SK-N-SH (cell line): ENCODE data around the gene KCTD12. TPM values are rescaled to one million over a fixed set of nuclear protein-coding genes. Genes with fewer than 3 reads are reported as not detected.

ENCODE experiments used
- CTCF ChIA-PET: fragments of 300-600, 350-600 bp; formaldehyde crosslinking; extraction: SDS; loops from one replicate; lab custom pipeline; 2021; lab: Yijun Ruan, JAX
- POLR2A ChIA-PET: fragments of 350-600 bp; sonication (Branson Sonifier 250); formaldehyde crosslinking; extraction: SDS; loops from one replicate; lab custom pipeline; 2020; ENCODE audit warnings: antibody characterized with exemption, inconsistent platforms; lab: Yijun Ruan, JAX
- DNase-seq: peaks from one replicate; pipeline ENCODE4 v3.0.0; 2012
- H2AFZ ChIP-seq: fragments of 200-600 bp; sonication (generic); 2 replicates; pipeline ENCODE4 v1.8.1; 2016; ENCODE audit warnings: antibody characterized with exemption, mild to moderate bottlenecking, low read depth
- H3F3A ChIP-seq: fragments of 200-600 bp; sonication (generic); replicated peaks from 2 replicates; pipeline ENCODE3; 2016; ENCODE audit warnings: antibody characterized with exemption, mild to moderate bottlenecking; ENCODE audit not compliant: insufficient read depth
- H3K27ac ChIP-seq, 2 experiments: fragments of 200-500 bp in 1 of 2; fragments of 200-600 bp in 1 of 2; sonication (Bioruptor generic) in 1 of 2; sonication (generic), shearing (Covaris generic) in 1 of 2; 2 replicates each; pipeline versions ENCODE4 v1.5.1 to v1.6.1; 2014 to 2016; ENCODE audit warnings: low read depth in 2 of 2, inconsistent platforms in 1 of 2, low read length in 1 of 2, mild to moderate bottlenecking in 1 of 2, mixed read lengths in 1 of 2
- H3K27me3 ChIP-seq: fragments of 200-600 bp; sonication (generic), shearing (Covaris generic); 2 replicates; pipeline ENCODE4 v1.6.1; 2016; ENCODE audit warnings: mixed run types; ENCODE audit not compliant: insufficient read depth
- H3K36me3 ChIP-seq, 2 experiments: fragments of 200-500 bp in 1 of 2; fragments of 200-600 bp in 1 of 2; sonication (Bioruptor generic) in 1 of 2; sonication (generic) in 1 of 2; replicated peaks in 1 of 2; 2 replicates each; pipeline versions ENCODE3 to v1.5.1; 2014 to 2016; ENCODE audit warnings: low read length in 1 of 2, mild to moderate bottlenecking in 1 of 2; ENCODE audit not compliant: insufficient read depth in 2 of 2, control insufficient read depth in 1 of 2
- H3K4me1 ChIP-seq, 2 experiments: fragments of 200-500 bp in 1 of 2; fragments of 200-600 bp in 1 of 2; sonication (Bioruptor generic) in 1 of 2; sonication (generic), shearing (Covaris generic) in 1 of 2; 2 replicates each; pipeline versions ENCODE4 v1.5.1 to v1.6.1; 2014 to 2016; ENCODE audit warnings: low read depth in 1 of 2, low read length in 1 of 2, mixed run types in 1 of 2; ENCODE audit not compliant: insufficient read depth in 2 of 2, control insufficient read depth in 1 of 2
- H3K4me2 ChIP-seq: fragments of 200-600 bp; sonication (generic), shearing (Covaris generic); 2 replicates; pipeline ENCODE4 v1.6.1; 2017; ENCODE audit warnings: mixed run types
- H3K4me3 ChIP-seq, 2 experiments: fragments of 200-500 bp in 1 of 2; fragments of 200-600 bp in 1 of 2; sonication (Bioruptor generic) in 1 of 2; sonication (generic), shearing (Covaris generic) in 1 of 2; 2 replicates each; pipeline versions ENCODE4 v1.5.1 to v1.8.1; 2014 to 2016; ENCODE audit warnings: low read depth in 2 of 2, inconsistent platforms in 1 of 2, low read length in 1 of 2, mild to moderate bottlenecking in 1 of 2, mixed read lengths in 1 of 2, moderate library complexity in 1 of 2
- H3K79me2 ChIP-seq: fragments of 200-600 bp; sonication (generic); 2 replicates; pipeline ENCODE4 v1.8.1; 2017; ENCODE audit warnings: mild to moderate bottlenecking; ENCODE audit not compliant: insufficient read depth
- H3K9ac ChIP-seq: fragments of 200-600 bp; sonication (generic); 2 replicates; pipeline ENCODE4 v1.6.1; 2017; ENCODE audit warnings: mixed run types
- H3K9me2 ChIP-seq: fragments of 200-600 bp; sonication (generic); 2 replicates; pipeline ENCODE4 v1.6.1; 2017; ENCODE audit warnings: mixed run types
- H3K9me3 ChIP-seq: fragments of 200-600 bp; sonication (generic); 2 replicates; pipeline ENCODE4 v1.6.1; 2017; ENCODE audit warnings: mixed run types, mild to moderate bottlenecking, moderate library complexity
- H4K20me1 ChIP-seq: fragments of 200-600 bp; sonication (generic); 2 replicates; pipeline ENCODE4 v1.6.1; 2017; ENCODE audit warnings: mild to moderate bottlenecking, mixed run types; ENCODE audit not compliant: insufficient read depth
- CHD2 ChIP-seq: fragments of 150-350 bp; IDR thresholded peaks from 2 replicates; pipeline ENCODE4 v1.6.1; 2018; ENCODE audit warnings: low read length; ENCODE audit not compliant: partially characterized antibody
- FOSL2 ChIP-seq: IDR thresholded peaks from 2 replicates; pipeline ENCODE4 v1.4.0; 2012; ENCODE audit warnings: low read depth, mild to moderate bottlenecking, moderate library complexity, borderline replicate concordance
- FOXJ3 ChIP-seq: sonication (generic); formaldehyde crosslinking; IDR thresholded peaks from 2 replicates; pipeline ENCODE4 v1.5.1; 2020; ENCODE audit warnings: mild to moderate bottlenecking, missing genetic modification reagents
- FOXM1 ChIP-seq: IDR thresholded peaks from 2 replicates; pipeline ENCODE4 v1.4.0; 2012; ENCODE audit warnings: low read depth, mild to moderate bottlenecking
- GABPA ChIP-seq: IDR thresholded peaks from 2 replicates; pipeline ENCODE4 v1.4.0; 2012; ENCODE audit warnings: low read depth, mild to moderate bottlenecking
- GATA2 ChIP-seq: sonication (generic); formaldehyde crosslinking; IDR thresholded peaks from 2 replicates; pipeline ENCODE4 v1.5.0; 2020; ENCODE audit warnings: mild to moderate bottlenecking, missing genetic modification reagents
- IRF3 ChIP-seq: fragments of 150-350 bp; IDR thresholded peaks from 2 replicates; pipeline ENCODE4 v1.6.1; 2016; ENCODE audit warnings: mild to moderate bottlenecking, low read depth, low read length
- MAX ChIP-seq: IDR thresholded peaks from 2 replicates; pipeline ENCODE4 v1.4.0; 2012; ENCODE audit warnings: low read depth
- MEF2A ChIP-seq: IDR thresholded peaks from 2 replicates; pipeline ENCODE4 v1.4.0; 2012; ENCODE audit warnings: low read depth, borderline replicate concordance
- MXI1 ChIP-seq: IDR thresholded peaks from 2 replicates; pipeline ENCODE4 v1.6.1; 2012; ENCODE audit warnings: mild to moderate bottlenecking, low read depth, low read length, improper control_type of control experiment
- NFIC ChIP-seq: IDR thresholded peaks from 2 replicates; pipeline ENCODE4 v1.4.0; 2012; ENCODE audit warnings: borderline replicate concordance
- NRF1 ChIP-seq: IDR thresholded peaks from 2 replicates; pipeline ENCODE4 v1.6.1; 2012; ENCODE audit warnings: low read depth, mild to moderate bottlenecking, low read length
- RAD21 ChIP-seq: IDR thresholded peaks from 2 replicates; pipeline ENCODE4 v1.6.1; 2012; ENCODE audit warnings: mild to moderate bottlenecking, low read length
- SMC3 ChIP-seq: IDR thresholded peaks from 2 replicates; pipeline ENCODE4 v1.6.1; 2012; ENCODE audit warnings: low read depth, low read length, improper control_type of control experiment
- TAF1 ChIP-seq: IDR thresholded peaks from 2 replicates; pipeline ENCODE4 v1.6.1; 2012; ENCODE audit warnings: low read depth, mild to moderate bottlenecking, low read length, moderate library complexity, borderline replicate concordance
- TCF12 ChIP-seq: IDR thresholded peaks from 2 replicates; pipeline ENCODE4 v1.4.0; 2012
- USF1 ChIP-seq: IDR thresholded peaks from 2 replicates; pipeline ENCODE4 v1.4.0; 2012; ENCODE audit warnings: low read depth, borderline replicate concordance
- USF2 ChIP-seq: fragments of 150-350 bp; IDR thresholded peaks from 2 replicates; pipeline ENCODE4 v1.6.1; 2017; ENCODE audit warnings: antibody characterized with exemption, low read length, low read depth, borderline replicate concordance
- ZBTB33 ChIP-seq: IDR thresholded peaks from 2 replicates; pipeline ENCODE4 v1.4.0; 2012; ENCODE audit warnings: low read depth, borderline replicate concordance
- WGBS: methylation state at CpG from one replicate; pipeline ENCODE4 v1.1.6; 2017; ENCODE audit warnings: low lambda C conversion rate; 5-methylcytosine and 5-hydroxymethylcytosine counted together
- polyA plus RNA-seq, 3 experiments: library from polyadenylated mRNA; depleted of rRNA; stranded (reverse); fragments of >200 nt; gene quantifications; 2 replicates each; pipeline ENCODE4 v1.2.3, GENCODE V29; 2012

The KCTD12 gene
- polyA plus RNA-seq, 1 of the 3 experiments (the other 2 are of a cell fraction): 1.0 TPM

GRCh38 chr13:76875271-76875815 lies 10.9 kb downstream of the KCTD12 start:
- H3K27me3 ChIP-seq: no peaks in the 10 kb centered on the region
- H3K4me2 ChIP-seq: no peak overlapping the region
- H2AFZ ChIP-seq: no peak overlapping the region
- H3K9ac ChIP-seq: no peak overlapping the region
- DNase-seq: no peak
- no peaks in the 10 kb centered on the region for H3K9me2 ChIP-seq
- 60% methylated on average over 3 of the region's 3 CpGs for WGBS
- no peak for TF ChIP-seq RAD21
- no peak for TF ChIP-seq FOXJ3
- no peak for TF ChIP-seq USF2
- TF ChIP-seq TAF1: no peak
- no peak for TF ChIP-seq NFIC
- TF ChIP-seq TCF12: no peak
- no peak for TF ChIP-seq MXI1
- TF ChIP-seq GABPA: no peak
- no peak for TF ChIP-seq NRF1
- TF ChIP-seq USF1: no peak
- no peak for TF ChIP-seq GATA2
- no peak for TF ChIP-seq CHD2
- TF ChIP-seq MEF2A: no peak
- TF ChIP-seq SMC3: no peak
- TF ChIP-seq ZBTB33: no peak
- no peak for TF ChIP-seq FOSL2
- TF ChIP-seq MAX: no peak
- TF ChIP-seq IRF3: no peak
- TF ChIP-seq FOXM1: no peak
- H3F3A ChIP-seq: peaks cover 19% of the 10 kb centered on the region
- no peaks in the 10 kb centered on the region for H3K36me3 ChIP-seq
- H3K4me3 ChIP-seq: no peak overlapping the region
- no peak overlapping the region for H3K27ac ChIP-seq
- peaks cover 8 to 11% of the 10 kb centered on the region in 2 experiments; a peak in 3 of 4 replicates for H3K4me1 ChIP-seq
- no peaks in the 10 kb centered on the region for H3K79me2 ChIP-seq
- POLR2A ChIA-PET: no interaction called here
- H4K20me1 ChIP-seq: no peaks in the 10 kb centered on the region
- CTCF ChIA-PET: interaction anchor here (0.9 to 3.4 kb wide), 3 partner anchors 9 to 127 kb away, joined by 3 to 14 read pairs (median 6); no protein-coding TSS in a partner anchor
- no peaks in the 10 kb centered on the region for H3K9me3 ChIP-seq
